GM19023 (cell line): ENCODE measurements around the gene LCN6.

Experiments
- ATAC-seq: cut with Tn5 transposase; IDR thresholded peaks from one replicate; pipeline ENCODE4 v1.9.1; 2021; ENCODE audit warnings: mild to moderate bottlenecking, moderate library complexity; ENCODE audit not compliant: unreplicated experiment

LCN6 gene

GRCh38 chr9:136694163-136694871, 54.0 kb downstream of the LCN6 start:
- no peak for ATAC-seq
